Jurkat, Clone E6-1 (cell line): ENCODE results near the gene PRR23B. TPM values are rescaled to one million over a fixed set of nuclear protein-coding genes. Genes with fewer than 3 reads are reported as not detected.
"Not testable (repeated sequence)": the region's sequence is repeated elsewhere in the genome, so short reads cannot be mapped to it uniquely, and the experiment has no call there.

Experiments used
- DNase-seq: peaks from one replicate; pipeline ENCODE4 v3.0.0-alpha.2; 2011; ENCODE audit warnings: low read depth, low spot score
- H3K4me3 ChIP-seq: 2 replicates; pipeline ENCODE4 v1.5.1; 2011; ENCODE audit warnings: mild to moderate bottlenecking, low read length, control low read depth, moderate library complexity
- polyA plus RNA-seq: library from polyadenylated mRNA; unstranded; fragments of >200 nt; gene quantifications from one replicate; pipeline ENCODE4 v1.2.1, GENCODE V29; 2012; ENCODE audit warnings: missing spikeins; ENCODE audit not compliant: insufficient read length, insufficient read depth

PRR23B gene
- not detected for polyA plus RNA-seq

DNA sequence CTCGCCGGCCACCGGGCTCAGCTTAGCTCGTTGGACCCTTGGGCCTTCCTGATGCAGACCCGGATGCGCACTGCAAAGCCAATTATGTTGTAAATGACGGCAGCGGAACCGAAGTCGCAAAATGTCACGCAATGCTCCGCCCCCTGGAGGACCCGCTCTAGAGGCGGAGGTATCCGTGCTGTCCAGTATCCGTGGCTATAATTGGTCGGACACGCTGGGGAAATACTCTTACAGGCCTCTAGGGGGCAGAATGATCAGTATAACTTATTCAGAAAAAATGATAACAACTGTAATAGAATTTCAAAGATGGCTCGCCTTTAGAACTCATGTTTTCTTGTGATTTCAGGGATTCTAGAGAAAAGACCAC is at the start of gene PRR23B:
Gene PRR23B (minus strand): TSS at position 59 of the 367 bp plus-strand sequence. CDS start 265 bp downstream, outside the sequence.
- peak; percentile 5 for DNase-seq

DNA sequence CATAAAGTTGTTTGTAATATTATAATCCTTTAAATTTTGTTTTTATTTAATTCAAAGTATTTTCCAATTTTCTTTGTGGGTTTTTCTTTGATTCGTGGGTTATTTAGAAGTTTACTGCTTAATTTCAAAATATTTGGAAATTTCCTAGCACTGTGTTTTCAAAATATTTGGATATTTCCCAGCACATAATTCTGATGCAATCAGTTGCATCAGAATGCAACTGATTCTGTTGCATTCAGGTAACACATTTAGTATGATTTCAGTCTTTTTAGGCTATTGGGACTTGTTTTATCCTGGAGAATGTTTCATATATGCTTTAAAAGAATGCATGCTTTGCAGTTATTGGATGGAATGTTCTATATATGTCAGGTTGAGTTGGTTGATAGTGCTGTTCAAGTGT is 42.2 kb upstream of the PRR23B start:
- no peak for DNase-seq
- H3K4me3 ChIP-seq: no peak overlapping the region

More for the DNA sequence above, at the start of gene PRR23B:
- no peak within 1 kb of the TSS for H3K4me3 ChIP-seq

- DNase-seq: no peak
- no peak overlapping the region for H3K4me3 ChIP-seq
Observed at GRCh38 chr3:139052802-139053600, 32.3 kb upstream of the PRR23B start.

GRCh38 chr3:139044366-139045210 is 23.9 kb upstream of the PRR23B start, which contains the start of gene PRR23C:
Gene PRR23C, minus strand, starts transcription at chr3:139044892. Its CDS starts 272 bp downstream, at chr3:139044620.
- H3K4me3 ChIP-seq: no peak within 1 kb of the TSS
- DNase-seq: no peak

DNA sequence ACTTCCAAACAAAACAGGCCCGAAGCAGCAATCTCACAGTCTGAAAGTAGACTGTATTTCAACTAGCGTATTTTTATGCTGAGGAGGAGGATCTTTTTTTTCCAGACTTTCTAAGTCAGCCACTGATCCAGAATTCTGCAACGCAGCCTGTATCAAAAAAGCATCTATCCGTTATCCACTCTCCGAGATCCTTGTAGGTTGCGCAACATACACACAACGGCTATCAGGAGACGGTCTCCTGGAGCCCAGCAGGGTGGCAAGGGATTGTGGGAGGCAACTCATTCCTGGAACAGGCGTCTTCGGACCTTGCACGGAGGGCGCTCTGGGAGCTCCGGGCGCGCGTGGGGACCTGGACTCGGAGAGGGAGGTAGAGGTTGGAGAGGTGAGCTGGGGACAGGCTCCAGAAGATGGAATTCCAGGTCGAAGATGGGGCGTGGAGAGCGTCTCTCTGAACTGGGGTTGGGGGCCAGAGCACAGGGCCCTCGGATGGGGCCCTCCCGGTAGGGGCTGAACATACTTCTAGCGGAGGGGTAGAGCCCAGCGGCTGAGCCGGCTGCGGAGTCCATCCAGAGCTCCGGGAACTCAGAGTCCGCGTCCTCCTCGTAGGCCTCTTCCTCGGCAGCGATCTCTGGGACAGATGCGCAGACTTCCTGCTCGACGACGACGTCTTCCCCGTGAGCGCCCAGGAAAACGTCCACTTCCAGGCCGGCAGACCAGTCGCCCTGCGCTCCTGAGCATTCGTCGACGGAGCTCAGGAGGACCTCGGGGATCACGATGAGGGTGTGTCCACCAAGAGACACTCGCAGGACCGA is 23.0 kb upstream of the PRR23B start:
- DNase-seq: no peak
- H3K4me3 ChIP-seq: no peak overlapping the region

DNA sequence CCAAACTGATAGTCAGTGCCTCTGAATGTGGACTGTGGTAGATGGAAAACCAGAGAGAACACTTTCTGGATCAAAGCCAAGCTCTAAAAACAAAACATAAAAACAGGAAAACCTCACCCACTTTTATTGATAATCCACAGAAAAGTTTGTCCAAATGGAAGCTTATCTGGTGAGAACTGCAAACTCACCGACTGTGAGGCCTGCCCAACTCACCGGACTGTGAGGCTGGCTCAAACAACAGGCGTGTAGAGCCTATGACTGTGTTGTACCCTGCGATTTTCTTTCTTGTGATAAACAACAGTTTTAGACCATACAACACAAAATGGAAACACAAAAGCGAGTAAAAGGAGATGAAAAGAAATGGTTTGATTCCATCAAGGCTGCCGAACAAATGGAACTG is 16.8 kb upstream of the PRR23B start:
- DNase-seq: no peak
- H3K4me3 ChIP-seq: no peak overlapping the region

GRCh38 chr3:139032326-139033002 is 11.7 kb upstream of the PRR23B start:
- DNase-seq: no peak
- H3K4me3 ChIP-seq: no peak overlapping the region

DNA sequence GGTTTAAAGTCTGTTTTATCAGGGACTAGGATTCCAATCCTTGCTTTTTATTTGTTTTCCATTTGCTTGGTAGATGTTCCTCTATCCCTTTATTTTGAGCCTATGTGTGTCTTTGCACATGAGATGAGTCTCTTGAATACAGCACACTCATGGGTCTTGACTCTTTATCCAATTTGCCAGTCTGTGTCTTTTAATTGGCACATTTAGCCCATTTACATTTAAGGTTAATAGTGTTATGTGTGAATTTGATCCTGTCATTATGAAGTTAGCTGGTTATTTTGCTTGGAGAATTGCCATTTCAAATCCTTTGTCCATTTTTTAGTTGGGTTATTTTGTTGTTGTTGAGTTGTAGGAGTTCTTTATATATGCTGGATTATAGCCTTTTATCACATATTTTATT is 9.8 kb upstream of the PRR23B start:
- H3K4me3 ChIP-seq, DNase-seq: not testable (repeated sequence)

- no peak for DNase-seq
- H3K4me3 ChIP-seq: no peak overlapping the region
Observed at GRCh38 chr3:139024968-139025367, 4.2 kb upstream of the PRR23B start.

DNA sequence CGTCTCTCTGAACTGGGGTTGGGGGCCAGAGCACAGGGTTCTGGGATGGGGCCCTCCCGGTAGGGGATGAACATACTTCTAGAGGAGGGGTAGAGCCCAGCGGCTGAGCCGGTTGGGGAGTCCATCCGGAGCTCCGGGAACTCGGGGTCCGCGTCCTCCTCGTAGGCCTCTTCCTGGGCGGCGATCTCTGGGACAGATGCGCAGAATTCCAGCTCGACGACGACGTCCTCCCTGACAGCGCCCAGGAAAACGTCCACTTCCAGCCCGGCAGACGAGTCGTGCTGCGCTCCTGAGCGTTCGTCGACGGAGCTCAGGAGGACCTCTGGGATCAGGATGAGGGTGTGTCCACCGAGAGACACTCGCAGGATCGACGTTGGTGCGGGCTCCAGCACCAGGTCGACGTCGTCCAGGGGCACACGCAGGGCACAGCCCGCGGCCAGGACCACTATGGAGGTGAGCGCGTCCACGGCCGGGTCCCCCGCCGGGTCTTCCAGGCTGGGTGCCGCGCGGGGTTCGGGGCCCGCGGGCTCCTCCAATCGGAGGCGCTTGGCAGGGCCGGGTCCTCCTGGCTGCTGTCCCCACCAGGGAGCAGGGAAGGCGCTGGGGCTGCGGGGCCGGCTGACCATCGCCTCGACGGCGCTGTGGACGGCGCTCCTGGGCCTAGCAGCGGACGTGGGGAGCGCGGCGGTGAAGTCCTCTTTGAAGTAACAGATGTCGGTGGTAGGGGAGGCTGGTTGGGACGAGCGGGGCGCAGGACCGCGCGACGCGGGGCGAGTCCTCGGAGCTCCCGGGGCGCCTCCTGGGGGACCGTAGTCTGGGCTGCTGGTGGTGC is 474 bp downstream of the PRR23B start:
- no peak for DNase-seq
- no peak overlapping the region for H3K4me3 ChIP-seq

DNA sequence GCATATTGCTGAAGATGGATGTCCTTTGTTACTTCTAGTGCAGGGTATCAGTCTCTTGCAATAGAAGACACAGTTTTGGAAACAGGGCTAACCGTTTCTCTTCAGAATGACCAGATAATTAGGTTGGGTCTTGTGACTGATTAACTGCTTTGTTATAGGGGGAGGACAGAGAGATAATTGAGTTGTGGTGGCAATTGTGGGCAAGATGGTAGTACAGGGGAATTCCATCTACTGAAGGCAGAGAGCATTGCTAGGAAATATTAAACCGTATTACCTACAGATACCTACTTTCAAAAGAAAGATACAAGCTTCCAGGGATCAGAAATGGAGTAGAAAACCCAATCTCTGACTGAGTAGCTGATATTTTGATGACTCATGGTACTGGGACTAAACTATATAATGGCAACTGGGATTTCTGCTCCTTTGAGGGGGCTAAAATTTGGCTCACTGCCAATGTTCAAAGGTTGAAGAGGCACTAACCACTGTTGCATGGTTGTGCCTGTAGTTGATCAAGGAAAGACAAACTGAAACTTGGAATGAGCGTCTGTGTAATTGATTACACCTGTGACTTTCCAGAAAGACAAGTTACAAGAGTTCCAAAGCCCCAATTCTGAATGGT is 4.2 kb downstream of the PRR23B start:
- no peak overlapping the region for H3K4me3 ChIP-seq
- DNase-seq: no peak

- no peak within 1 kb of the TSS for H3K4me3 ChIP-seq
- DNase-seq: no peak
Observed at GRCh38 chr3:139006051-139006716, 14.5 kb downstream of the PRR23B start, which contains the start of gene PRR23A. Gene PRR23A, minus strand, starts transcription at chr3:139006268. Its CDS starts 0 bp downstream, at chr3:139006268.

DNA sequence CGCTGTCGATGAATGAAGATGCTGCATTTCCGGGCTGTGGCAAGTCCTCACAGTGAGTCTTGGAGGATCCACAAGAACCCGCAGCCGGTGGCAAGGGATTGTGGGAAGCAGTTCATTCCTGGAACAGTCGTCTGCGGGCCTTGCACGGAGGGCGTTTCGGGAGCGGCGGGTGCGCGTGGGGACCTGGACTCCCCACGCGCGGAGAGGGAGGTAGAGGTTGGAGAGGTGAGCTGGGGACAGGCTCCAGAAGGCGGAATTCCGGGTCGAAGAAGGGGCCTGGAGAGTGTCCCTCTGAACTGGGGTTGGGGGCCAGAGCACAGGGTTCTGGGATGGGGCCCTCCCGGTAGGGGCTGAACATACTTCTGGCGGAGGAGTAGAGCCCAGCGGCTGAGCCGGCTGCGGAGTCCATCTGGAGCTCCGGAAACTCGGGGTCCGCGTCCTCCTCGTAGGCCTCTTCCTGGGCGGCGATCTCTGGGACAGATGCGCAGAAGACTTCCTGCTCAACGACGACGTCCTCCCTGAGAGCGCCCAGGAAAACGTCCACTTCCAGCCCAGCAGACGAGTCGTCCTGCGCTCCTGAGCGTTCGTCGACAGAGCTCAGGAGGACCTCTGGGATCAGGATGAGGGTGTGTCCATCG is 15.3 kb downstream of the PRR23B start:
- H3K4me3 ChIP-seq: no peak overlapping the region

GRCh38 chr3:138995706-138996105 is 25.0 kb downstream of the PRR23B start:
- DNase-seq: no peak
- no peak overlapping the region for H3K4me3 ChIP-seq

More for the DNA sequence above, 15.3 kb downstream of the PRR23B start:
- DNase-seq: no peak

GRCh38 chr3:138987181-138987580 is 33.5 kb downstream of the PRR23B start:
- no peak overlapping the region for H3K4me3 ChIP-seq
- DNase-seq: no peak

DNA sequence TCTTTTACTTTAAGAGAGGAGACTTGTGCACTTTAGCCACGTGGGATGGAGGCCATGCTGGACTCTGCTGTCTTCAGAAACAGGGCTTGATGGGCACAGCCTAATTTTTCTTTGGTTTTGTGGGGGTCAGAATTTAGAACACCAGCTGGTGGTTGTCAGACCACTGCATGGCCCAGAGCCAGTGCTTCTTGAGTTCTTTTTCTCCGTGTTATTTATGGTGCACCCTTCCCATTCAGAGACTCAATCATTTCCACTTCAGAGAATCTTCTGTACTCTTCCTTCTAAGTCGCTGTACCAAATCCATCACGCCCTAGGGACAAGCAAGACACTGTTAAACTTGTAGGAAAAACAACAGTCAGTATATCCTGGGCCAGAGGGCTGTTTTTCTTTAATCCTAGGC is 34.8 kb downstream of the PRR23B start:
- H3K4me3 ChIP-seq: no peak overlapping the region
- DNase-seq: no peak
